Heart left ventricle (tissue), 16 donors: ENCODE measurements around the gene CHRNA5. TPM values are rescaled to one million over a fixed set of nuclear protein-coding genes. Genes with fewer than 3 reads are reported as not detected.
A peak's percentile ranks its signal among the peaks of the same experiment; 100 is the strongest.

Experiments used
- ATAC-seq, 4 donors: fragments of 200-7000 bp; cut with Tn5 transposase; one replicate each; pipeline ENCODE4 v1.9.1; 2020 to 2022; ENCODE audit warnings: moderate library complexity in 4 of 4, mild to moderate bottlenecking in 3 of 4, moderate number of reproducible peaks in 1 of 4
- DNase-seq, 5 donors: peaks; one replicate each; pipeline ENCODE4 v3.0.0-alpha.2; 2020
- H3K27ac ChIP-seq, 12 donors: fragments of 200-600 bp; sonication (generic) in 4 of 12; one replicate each; pipeline versions ENCODE4 v1.5.0 to v1.8.0; 2016 to 2022; ENCODE audit warnings: mild to moderate bottlenecking in 2 of 12
- H3K27me3 ChIP-seq, 9 donors: fragments of 200-600 bp; sonication (generic) in 2 of 9; one replicate each; pipeline versions ENCODE4 v1.5.1 to v1.8.0; 2016 to 2022; ENCODE audit warnings: mild to moderate bottlenecking in 3 of 9
- H3K36me3 ChIP-seq, 9 donors: fragments of 200-600 bp; sonication (generic) in 2 of 9; one replicate each; pipeline versions ENCODE4 v1.5.0 to v1.8.0; 2018 to 2022; ENCODE audit warnings: mild to moderate bottlenecking in 2 of 9
- H3K4me1 ChIP-seq, 12 donors: fragments of 200-600 bp; sonication (generic) in 4 of 12; one replicate each; pipeline versions ENCODE4 v1.5.0 to v1.8.0; 2016 to 2022; ENCODE audit warnings: mild to moderate bottlenecking in 3 of 12
- H3K4me3 ChIP-seq, 12 donors: fragments of 200-600 bp; sonication (generic) in 4 of 12; one replicate each; pipeline versions ENCODE4 v1.5.0 to v1.8.0; 2017 to 2022; ENCODE audit warnings: mild to moderate bottlenecking in 9 of 12, moderate library complexity in 4 of 12
- H3K9me3 ChIP-seq, 12 donors: fragments of 200-600 bp; sonication (generic) in 4 of 12; one replicate each; pipeline versions ENCODE4 v1.5.0 to v1.8.0; 2016 to 2022; ENCODE audit warnings: mild to moderate bottlenecking in 1 of 12
- CTCF ChIP-seq, 12 donors: fragments of 200-600 bp; sonication (generic) in 4 of 12; IDR thresholded peaks; one replicate each; pipeline versions ENCODE4 v1.5.0 to v1.8.0; 2018 to 2022; ENCODE audit warnings: antibody characterized with exemption in 12 of 12, mild to moderate bottlenecking in 5 of 12
- POLR2A ChIP-seq, 2 donors: fragments of 450-650 bp; IDR thresholded peaks; one replicate each; pipeline ENCODE4 v1.6.1; 2017; ENCODE audit warnings: antibody characterized with exemption in 2 of 2, mild to moderate bottlenecking in 2 of 2, moderate library complexity in 2 of 2
- whole genome bisulfite sequencing, 4 donors: extraction: QIAGEN DNeasy Blood & Tissue Kit in 2 of 4; methylation state at CpG; one replicate each; pipeline versions ENCODE4 v1.1.5 to v1.1.7; 2013 to 2018; 5-methylcytosine and 5-hydroxymethylcytosine counted together
- intact Hi-C, 10 donors: fragments of 100-400 bp; cut with DNase I; formaldehyde crosslinking; loops; one replicate each; pipeline versions ENCODE4 v1.11.1 to v1.14.2; 2022
- polyA plus RNA-seq, 2 donors: library from polyadenylated mRNA; stranded (reverse); fragments of 200-250 nt; gene quantifications; one replicate each; pipeline ENCODE4 v1.2.3, GENCODE V29; 2013
- total RNA-seq, 9 donors: library from RNA; depleted of rRNA in 2 of 9; stranded (reverse); fragments of >200 nt in 2 of 9; fragmentation: NEBNext Ultra II Directional in 3 of 9; extraction: Animal tissue kit (Norgen Biotek cat#: 25700) in 3 of 9; gene quantifications; one replicate each; pipeline versions ENCODE4 v1.1.0 to v1.2.4, GENCODE V29; 2016 to 2023
- donor health status: ischemic (EF 13 %, LVEDD 7.1; RV severe dilation, severe dysfunction).
- donor health status: healthy with polysubstance abuse.
- donor health status: DM: no; HTN: yes; CAD: no.
- donor health status: DM: no; HTN: no; CAD: no.
- donor health status: ischemic (EF 25% LVEDD 6.9; RV normal size, moderate dysfunction).
- donor health status: ischemic (EF 25% LVEDD 5.7; RV mildly dilated, moderate dysfunction).
- donor health status: healthy.
- donor health status: DM: yes; HTN: yes; CAD: no.
- donor health status: ischemic (EF 35%, LVEDD 5.7; RV mildly dilated, moderate dysfunction).
- donor health status: nonischemic (EF 11% LVEDD 7.7; RV severe dilation, severe dysfunction).
- donor health status: DM: yes; HTN: yes; CAD: no.
- donor health status: PGD.
- donor health status: ischemic (EF 29% LVEDD 5.4; RV normal size, mild dysfunction).
- donor health status: nonischemic (EF 23%, LVEDD 6.1; RV moderate dilation, normal function).

CHRNA5 gene
- total and polyA plus RNA-seq, 11 donors, result 0.64 to 4.0 (median 1.5) TPM

GRCh38 chr15:78540141-78540870, 25.0 kb upstream of the CHRNA5 start, which contains the start of gene PSMA4:
Gene PSMA4, plus strand, starts transcription at chr15:78540444. Its CDS starts 1,484 bp downstream, at chr15:78541928.
- intact Hi-C loops, result loop anchor here in 1 of 10 donors (1.0 kb wide), 1 partner anchor 33 kb away; the partner anchor contains the start of gene HYKK
- Histone ChIP-seq H3K4me3 (peak within 1 kb of the TSS; percentile 61 to 95 (median 83)), H3K27ac (peak within 1 kb of the TSS; percentile 87 to 99 (median 98)), H3K4me1 (peaks cover 0 to 40% (median 21%) of the 10 kb centered on the region in 12 donors), H3K27me3 (no peaks in the 10 kb centered on the region), H3K36me3 (peaks cover 0 to 37% (median 32%) of the 10 kb centered on the region in 9 donors), H3K9me3 (no peaks in the 10 kb centered on the region)
- WGBS, 4 donors, result 0 to 1% (median 1%) methylated on average over 34 to 56 of the region's 56 CpGs
- TF ChIP-seq POLR2A (IDR thresholded peaks at IDR 0.05) (peak in 1 of 2 donors; percentile 85), CTCF (IDR thresholded peaks at IDR 0.05) (peak in 10 of 12 donors; percentile 23 to 65 (median 46))
- ATAC-seq (peak; percentile 86 to 96 (median 94)), DNase-seq (peak; percentile 93 to 97 (median 94))

- Histone ChIP-seq H3K4me3 (peak overlapping the region; percentile 61 to 95 (median 83)), H3K27me3 (no peaks in the 10 kb centered on the region), H3K36me3 (peaks cover 0 to 45% (median 40%) of the 10 kb centered on the region in 9 donors), H3K27ac (peak overlapping the region; percentile 87 to 99 (median 98)), H3K4me1 (peaks cover 0 to 40% (median 21%) of the 10 kb centered on the region in 12 donors), H3K9me3 (no peaks in the 10 kb centered on the region)
- ATAC-seq (no peak), DNase-seq (no peak)
- WGBS, 4 donors, result 4 to 7% (median 5%) methylated on average over 17 of the region's 17 CpGs
- intact Hi-C loops, result loop anchor here in 1 of 10 donors (1.0 kb wide), 1 partner anchor 34 kb away; the partner anchor contains the start of gene HYKK
- TF ChIP-seq CTCF (IDR thresholded peaks at IDR 0.05), result peak in 2 of 12 donors; percentile 3 to 5
- TF ChIP-seq POLR2A (IDR thresholded peaks at IDR 0.05), result no peak
These were observed 24.2 kb upstream of the CHRNA5 start for GRCh38 chr15:78540871-78541743.

GRCh38 chr15:78541744-78542034, 23.6 kb upstream of the CHRNA5 start:
- H3K4me3 ChIP-seq, result peak overlapping the region in 10 of 12 donors; percentile 68 to 95 (median 84)
- peaks cover 0 to 40% (median 21%) of the 10 kb centered on the region in 12 donors for H3K4me1 ChIP-seq
- H3K36me3 ChIP-seq, result peaks cover 0 to 50% (median 46%) of the 10 kb centered on the region in 9 donors
- DNase-seq, result no peak
- intact Hi-C loops, result no loop called here
- no peaks in the 10 kb centered on the region for H3K9me3 ChIP-seq
- H3K27me3 ChIP-seq, result no peaks in the 10 kb centered on the region
- ATAC-seq, result no peak
- whole genome bisulfite sequencing, 4 donors, result 28 to 38% (median 34%) methylated on average over 1 of the region's 1 CpG
- TF ChIP-seq POLR2A (IDR thresholded peaks at IDR 0.05) (no peak), CTCF (IDR thresholded peaks at IDR 0.05) (no peak)
- peak overlapping the region in 4 of 12 donors; percentile 92 to 99 (median 96) for H3K27ac ChIP-seq
